ENCODE measurements around the gene RTKN.

The RTKN gene

GRCh38 chr2:74439373-74439772 lies 2.4 kb downstream of the RTKN start:
- peak overlapping the region; percentile 92 for H3K9ac ChIP-seq (ENCODE audit: low read depth, low read length, poor library complexity, severe bottlenecking)
- H2AFZ ChIP-seq (ENCODE audit: low read length) = no peak overlapping the region

GRCh38 chr2:74438248-74438647 lies 3.5 kb downstream of the RTKN start:
- no peak overlapping the region for H2AFZ ChIP-seq (ENCODE audit: low read length)
- peak overlapping the region; percentile 80 for H3K4me3 ChIP-seq (ENCODE audit: low read length, poor library complexity, severe bottlenecking)
- TF ChIP-seq EZH2phosphoT487 (IDR thresholded peaks at IDR 0.05; ENCODE audit: borderline replicate concordance) (no peak), CTCF (conservative IDR thresholded peaks at IDR 0.05; ENCODE audit: low read length) (no peak)
- peaks cover 2% of the 10 kb centered on the region for H4K20me1 ChIP-seq (ENCODE audit: insufficient read depth, low read length, poor library complexity, severe bottlenecking)
- no peaks in the 10 kb centered on the region for H3K27me3 ChIP-seq (ENCODE audit: insufficient read depth, low read length, poor library complexity, severe bottlenecking)
- no peaks in the 10 kb centered on the region for H3K9me2 ChIP-seq (replicated peaks; ENCODE audit: low read depth, low read length)
- H3K4me2 ChIP-seq (ENCODE audit: low read depth, low read length, poor library complexity, severe bottlenecking) = peak overlapping the region; percentile 99
- H3K9me3 ChIP-seq (ENCODE audit: insufficient read depth, low read depth, low read length) = no peaks in the 10 kb centered on the region
- H3K36me3 ChIP-seq (ENCODE audit: insufficient read depth, low read length) = no peaks in the 10 kb centered on the region
- peaks cover 24% of the 10 kb centered on the region; the same call in 1 of the 2 replicates for H3K79me2 ChIP-seq (ENCODE audit: insufficient read depth, low read length)
- H3K4me1 ChIP-seq (ENCODE audit: insufficient read depth, low read length, poor library complexity, severe bottlenecking) = peaks cover 39% of the 10 kb centered on the region
- H3K9ac ChIP-seq (ENCODE audit: low read depth, low read length, poor library complexity, severe bottlenecking) = peak overlapping the region; percentile 92
- no peaks in the 10 kb centered on the region for H3F3A ChIP-seq (ENCODE audit: low read depth)

More at GRCh38 chr2:74439373-74439772, 2.4 kb downstream of the RTKN start:
- H3K9me3 ChIP-seq (ENCODE audit: insufficient read depth, low read depth, low read length) = no peaks in the 10 kb centered on the region
- no peaks in the 10 kb centered on the region for H3F3A ChIP-seq (ENCODE audit: low read depth)
- peaks cover 2% of the 10 kb centered on the region for H4K20me1 ChIP-seq (ENCODE audit: insufficient read depth, low read length, poor library complexity, severe bottlenecking)
- peaks cover 39% of the 10 kb centered on the region for H3K4me1 ChIP-seq (ENCODE audit: insufficient read depth, low read length, poor library complexity, severe bottlenecking)
- no peaks in the 10 kb centered on the region for H3K27me3 ChIP-seq (ENCODE audit: insufficient read depth, low read length, poor library complexity, severe bottlenecking)
- no peaks in the 10 kb centered on the region for H3K9me2 ChIP-seq (replicated peaks; ENCODE audit: low read depth, low read length)
- H3K36me3 ChIP-seq (ENCODE audit: insufficient read depth, low read length) = no peaks in the 10 kb centered on the region
- H3K4me3 ChIP-seq (ENCODE audit: low read length, poor library complexity, severe bottlenecking) = peak overlapping the region; percentile 80
- H3K79me2 ChIP-seq (ENCODE audit: insufficient read depth, low read length) = peaks cover 24% of the 10 kb centered on the region; the same call in 1 of the 2 replicates
- TF ChIP-seq CTCF (conservative IDR thresholded peaks at IDR 0.05; ENCODE audit: low read length) = no peak
- no peak for TF ChIP-seq EZH2phosphoT487 (IDR thresholded peaks at IDR 0.05; ENCODE audit: borderline replicate concordance)
- peak overlapping the region; percentile 99 for H3K4me2 ChIP-seq (ENCODE audit: low read depth, low read length, poor library complexity, severe bottlenecking)

GRCh38 chr2:74436848-74437695 lies 4.7 kb downstream of the RTKN start:
- Histone ChIP-seq H4K20me1 (ENCODE audit: insufficient read depth, low read length, poor library complexity, severe bottlenecking) (peaks cover 2% of the 10 kb centered on the region), H3K4me2 (ENCODE audit: low read depth, low read length, poor library complexity, severe bottlenecking) (peak overlapping the region; percentile 99)

More at GRCh38 chr2:74436848-74437695, 4.7 kb downstream of the RTKN start:
- Histone ChIP-seq H3K79me2 (ENCODE audit: insufficient read depth, low read length) (peaks cover 24% of the 10 kb centered on the region; the same call in 1 of the 2 replicates), H3K27me3 (ENCODE audit: insufficient read depth, low read length, poor library complexity, severe bottlenecking) (no peaks in the 10 kb centered on the region), H3K9ac (ENCODE audit: low read depth, low read length, poor library complexity, severe bottlenecking) (peak overlapping the region; percentile 14), H3K9me3 (ENCODE audit: insufficient read depth, low read depth, low read length) (no peaks in the 10 kb centered on the region), H3K4me1 (ENCODE audit: insufficient read depth, low read length, poor library complexity, severe bottlenecking) (peaks cover 39% of the 10 kb centered on the region), H3K36me3 (ENCODE audit: insufficient read depth, low read length) (no peaks in the 10 kb centered on the region), H3F3A (ENCODE audit: low read depth) (no peaks in the 10 kb centered on the region), H3K9me2 (replicated peaks; ENCODE audit: low read depth, low read length) (no peaks in the 10 kb centered on the region), H2AFZ (ENCODE audit: low read length) (no peak overlapping the region), H3K4me3 (ENCODE audit: low read length, poor library complexity, severe bottlenecking) (peak overlapping the region; percentile 80)
- no peak for TF ChIP-seq CTCF (conservative IDR thresholded peaks at IDR 0.05; ENCODE audit: low read length)
- TF ChIP-seq EZH2phosphoT487 (IDR thresholded peaks at IDR 0.05; ENCODE audit: borderline replicate concordance) = no peak

Measured in Loucy (cell line).